Measurements from ENCODE around the gene OR13J1. TPM values are rescaled to one million over a fixed set of nuclear protein-coding genes. Genes with fewer than 3 reads are reported as not detected.
"Not testable (repeated sequence)": the region's sequence is repeated elsewhere in the genome, so short reads cannot be mapped to it uniquely, and the experiment has no call there.

Gene OR13J1, protein sequence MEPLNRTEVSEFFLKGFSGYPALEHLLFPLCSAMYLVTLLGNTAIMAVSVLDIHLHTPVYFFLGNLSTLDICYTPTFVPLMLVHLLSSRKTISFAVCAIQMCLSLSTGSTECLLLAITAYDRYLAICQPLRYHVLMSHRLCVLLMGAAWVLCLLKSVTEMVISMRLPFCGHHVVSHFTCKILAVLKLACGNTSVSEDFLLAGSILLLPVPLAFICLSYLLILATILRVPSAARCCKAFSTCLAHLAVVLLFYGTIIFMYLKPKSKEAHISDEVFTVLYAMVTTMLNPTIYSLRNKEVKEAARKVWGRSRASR
- polyA plus RNA-seq (2013, experiment 1 of 2; ENCODE audit: insufficient read length), result not detected
- polyA plus RNA-seq (2013, experiment 2 of 2; ENCODE audit: insufficient read length), result not detected

DNA sequence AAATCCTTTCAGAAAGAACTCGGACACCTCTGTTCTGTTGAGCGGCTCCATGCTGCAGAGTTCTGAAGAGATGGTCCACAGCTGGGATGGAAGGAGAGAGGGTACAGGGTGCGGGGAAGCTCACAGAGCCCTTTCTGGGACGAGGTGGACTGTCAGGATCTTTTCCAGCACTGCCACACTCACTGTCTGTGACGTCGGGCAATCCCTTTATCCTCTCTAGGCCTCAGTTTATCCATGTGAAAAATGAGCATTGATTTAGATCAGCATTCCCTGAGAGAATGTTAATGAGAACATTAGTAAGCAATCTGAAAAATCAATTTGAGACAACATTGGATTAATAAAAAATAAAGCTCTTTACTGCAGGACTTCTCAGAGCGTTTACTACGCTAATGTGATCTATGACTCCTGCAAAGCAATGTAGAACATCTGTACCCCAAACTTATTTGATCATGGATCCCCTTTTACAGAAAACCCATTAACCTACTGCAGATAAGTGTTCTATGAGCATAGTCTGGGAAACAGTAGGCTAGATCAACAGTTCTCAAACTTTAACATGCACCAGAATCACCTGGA, at the start of gene OR13J1:
Gene OR13J1, minus strand, starts transcription at position 51 of the 573 bp plus-strand sequence. Its CDS starts 0 bp downstream, at position 51.
- no peak for DNase-seq

DNA sequence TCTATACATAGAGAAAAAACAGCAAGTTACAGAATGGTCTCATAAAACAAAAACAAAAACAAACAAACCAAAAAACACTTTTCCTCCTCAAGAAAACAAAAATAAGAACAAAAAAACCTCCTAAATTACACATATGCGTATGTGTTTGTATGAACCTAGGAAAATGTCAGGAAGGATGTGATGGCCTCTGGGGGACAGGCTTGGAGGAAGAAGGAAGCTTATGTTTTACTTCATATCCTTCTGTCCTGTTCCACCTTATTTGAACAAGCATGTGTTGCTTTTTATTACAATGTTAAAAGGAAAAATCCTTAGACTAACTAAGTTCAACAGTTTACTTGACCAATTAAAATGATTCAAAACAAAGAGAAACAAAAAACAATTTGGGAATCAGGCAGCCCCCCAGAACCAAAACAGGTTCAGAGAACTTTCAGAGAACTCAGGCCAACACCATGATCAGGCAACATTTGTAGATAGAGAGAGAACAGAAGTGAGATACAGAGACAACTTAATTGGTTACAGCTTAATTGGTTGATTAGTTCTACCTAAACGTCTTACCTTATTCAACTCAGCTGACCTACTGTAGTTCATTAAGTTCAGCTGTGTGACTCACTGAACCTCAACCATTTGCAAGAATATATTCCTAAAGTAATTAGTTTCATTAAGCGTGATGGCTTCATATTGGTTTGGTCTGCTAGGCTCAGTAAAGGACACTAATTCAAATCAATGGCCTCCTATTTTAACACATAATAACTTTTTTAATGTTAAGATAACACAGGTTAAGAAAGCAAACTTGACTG, 49.2 kb upstream of the OR13J1 start:
- DNase-seq, result no peak

DNA sequence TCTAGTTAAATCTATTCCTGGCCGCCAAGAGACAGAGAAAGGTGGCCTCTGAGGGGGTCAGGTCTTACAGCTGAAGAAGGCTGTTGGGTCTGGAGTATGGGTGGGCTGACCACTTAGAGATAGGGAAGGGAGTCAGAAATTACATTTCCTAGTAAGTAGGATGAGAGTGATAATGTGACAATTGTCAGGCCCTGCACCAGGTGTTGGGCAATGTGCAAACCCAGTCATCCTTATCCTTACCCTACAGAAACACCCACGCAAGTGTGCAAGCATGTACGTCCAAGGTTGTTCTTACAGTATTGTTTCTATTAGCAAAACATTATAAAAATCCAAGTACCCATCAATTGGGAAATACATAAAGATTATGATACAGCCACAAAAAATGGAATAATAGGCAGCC, 48.6 kb upstream of the OR13J1 start:
- no peak for DNase-seq

DNA sequence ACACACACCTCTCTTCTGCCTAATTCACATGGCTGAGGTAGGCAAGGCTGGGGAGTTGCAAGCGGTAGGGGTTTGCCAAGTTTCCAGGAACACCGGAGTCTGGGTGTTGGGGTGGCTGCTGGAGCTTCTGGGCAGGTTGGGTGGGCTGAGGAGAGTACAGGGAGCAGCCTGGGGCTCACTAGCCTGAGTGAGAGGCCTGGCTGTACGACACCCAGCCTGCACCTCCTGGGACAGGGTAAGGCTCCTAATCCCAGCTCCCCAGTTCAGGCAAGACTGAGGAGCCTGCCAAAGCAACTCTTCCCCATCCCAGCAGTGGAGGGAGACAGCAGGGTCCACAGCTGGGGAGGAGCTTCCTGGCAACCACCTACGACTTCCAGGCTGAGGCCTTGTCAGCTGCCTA, 47.1 kb upstream of the OR13J1 start:
- DNase-seq, result no peak

DNA sequence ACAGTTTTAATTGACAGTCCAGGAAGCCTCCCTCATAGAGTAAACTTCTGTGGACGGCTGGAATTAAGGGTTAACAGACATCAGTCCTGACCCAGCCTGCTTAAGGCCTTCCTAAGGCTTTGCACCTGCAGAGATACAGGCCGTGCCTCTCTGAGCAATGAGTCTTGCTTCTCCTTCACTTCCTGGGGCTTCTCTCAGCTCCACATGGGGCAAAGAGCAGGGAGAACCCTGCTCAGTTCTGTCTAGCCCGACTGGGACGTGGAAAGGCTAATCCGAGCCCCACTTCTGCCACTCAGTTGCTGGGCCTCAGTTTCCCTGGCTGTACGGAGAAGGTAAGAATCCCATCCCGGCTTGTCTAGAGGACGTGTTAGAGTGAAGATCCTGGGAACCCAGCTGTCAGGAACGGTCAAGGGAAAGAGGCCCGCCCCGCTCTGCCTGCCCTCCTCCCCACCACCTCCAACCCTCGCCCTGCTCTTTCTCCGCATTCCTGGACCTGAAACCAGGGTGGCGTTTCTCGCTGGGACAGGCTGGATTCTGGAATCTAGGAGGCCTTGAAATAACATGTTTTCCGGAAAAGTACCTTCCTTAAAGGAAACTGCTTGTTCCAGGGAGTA, 45.6 kb upstream of the OR13J1 start:
- DNase-seq, result no peak

DNA sequence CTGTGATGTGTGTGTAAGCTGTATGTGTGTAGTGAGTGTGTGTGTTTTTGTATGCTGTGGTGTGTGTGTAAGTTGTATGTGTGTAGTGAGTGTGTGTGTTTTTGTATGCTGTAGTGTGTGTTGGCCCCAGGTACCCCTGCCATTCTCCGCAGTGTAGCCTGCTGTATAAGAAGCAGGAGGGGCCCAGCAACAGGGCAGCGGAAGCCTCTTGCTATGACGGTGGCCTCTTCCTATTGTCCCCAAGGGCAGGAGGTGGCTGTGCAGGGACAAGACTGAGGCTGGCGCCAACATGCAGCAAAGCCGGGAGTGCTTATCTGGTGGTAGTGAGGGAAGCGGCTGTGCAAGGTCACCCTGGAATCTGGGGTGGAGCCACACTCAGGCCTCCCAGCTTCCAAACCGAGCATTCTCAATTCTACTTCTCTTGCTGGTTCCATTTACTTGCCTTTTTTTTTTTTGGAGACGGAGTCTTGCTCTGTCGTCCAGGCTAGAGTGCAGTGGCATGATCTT, 44.2 kb upstream of the OR13J1 start:
- peak; percentile 61 for DNase-seq

DNA sequence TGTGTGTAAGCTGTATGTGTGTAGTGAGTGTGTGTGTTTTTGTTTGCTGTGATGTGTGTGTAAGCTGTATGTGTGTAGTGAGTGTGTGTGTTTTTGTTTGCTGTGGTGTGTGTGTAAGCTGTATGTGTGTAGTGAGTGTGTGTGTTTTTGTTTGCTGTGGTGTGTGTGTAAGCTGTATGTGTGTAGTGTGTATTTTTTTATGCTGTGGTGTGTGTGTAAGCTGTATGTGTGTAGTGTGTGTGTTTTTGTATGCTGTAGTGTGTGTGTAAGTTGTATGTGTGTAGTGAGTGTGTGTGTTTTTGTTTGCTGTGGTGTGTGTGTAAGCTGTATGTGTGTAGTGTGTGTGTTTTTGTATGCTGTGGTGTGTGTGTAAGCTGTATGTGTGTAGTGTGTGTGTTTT, 43.2 kb upstream of the OR13J1 start:
- not testable (repeated sequence) for DNase-seq

DNA sequence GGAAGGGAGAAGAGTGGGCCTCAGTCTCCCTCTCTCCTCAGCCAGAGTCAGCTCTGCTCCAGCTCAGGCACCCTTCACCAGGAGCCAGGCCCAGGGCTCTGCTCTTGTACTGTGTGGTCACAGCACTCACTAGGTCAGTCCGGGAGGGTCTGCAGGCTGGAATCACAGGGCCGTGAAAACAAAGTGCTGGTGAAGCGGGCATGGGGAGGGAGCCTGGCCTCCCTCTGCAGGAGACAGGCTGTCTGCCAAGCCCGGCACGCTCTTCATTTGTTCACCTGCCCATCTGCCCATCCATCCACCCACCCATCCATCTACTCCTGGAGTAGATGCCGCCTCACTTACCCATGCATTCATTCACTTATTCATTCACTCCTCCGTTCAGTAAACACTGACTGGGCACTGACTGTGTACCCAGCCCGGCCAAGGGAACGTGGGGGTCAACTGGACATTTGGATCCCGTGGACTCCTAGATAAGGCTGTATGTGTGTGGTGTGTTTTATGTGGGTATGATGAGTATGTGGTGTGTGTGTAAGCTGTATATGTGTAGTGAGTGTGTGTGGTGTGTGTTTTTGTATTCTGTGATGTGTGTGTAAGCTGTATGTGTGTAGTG, 42.7 kb upstream of the OR13J1 start:
- DNase-seq, result no peak

DNA sequence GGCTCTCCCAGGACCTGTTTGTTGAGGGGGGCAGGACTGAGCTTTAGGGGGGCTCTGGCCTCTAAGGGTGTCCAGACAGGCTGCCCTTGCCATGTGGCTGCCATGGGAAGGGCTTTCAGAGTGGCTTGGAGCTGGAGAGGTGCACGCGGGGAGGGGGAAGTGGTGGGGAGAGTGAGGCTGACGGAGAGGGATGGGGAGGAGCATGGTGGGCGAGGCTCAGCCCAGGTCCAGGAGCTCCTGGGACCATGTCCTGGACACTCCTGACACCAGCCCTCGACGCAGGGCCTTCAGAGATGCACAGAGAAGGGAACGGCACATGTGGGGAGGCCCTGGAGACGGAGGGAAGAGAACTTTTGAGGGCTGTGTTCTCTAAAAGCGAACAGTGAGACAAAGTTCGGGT, 41.5 kb upstream of the OR13J1 start:
- no peak for DNase-seq

DNA sequence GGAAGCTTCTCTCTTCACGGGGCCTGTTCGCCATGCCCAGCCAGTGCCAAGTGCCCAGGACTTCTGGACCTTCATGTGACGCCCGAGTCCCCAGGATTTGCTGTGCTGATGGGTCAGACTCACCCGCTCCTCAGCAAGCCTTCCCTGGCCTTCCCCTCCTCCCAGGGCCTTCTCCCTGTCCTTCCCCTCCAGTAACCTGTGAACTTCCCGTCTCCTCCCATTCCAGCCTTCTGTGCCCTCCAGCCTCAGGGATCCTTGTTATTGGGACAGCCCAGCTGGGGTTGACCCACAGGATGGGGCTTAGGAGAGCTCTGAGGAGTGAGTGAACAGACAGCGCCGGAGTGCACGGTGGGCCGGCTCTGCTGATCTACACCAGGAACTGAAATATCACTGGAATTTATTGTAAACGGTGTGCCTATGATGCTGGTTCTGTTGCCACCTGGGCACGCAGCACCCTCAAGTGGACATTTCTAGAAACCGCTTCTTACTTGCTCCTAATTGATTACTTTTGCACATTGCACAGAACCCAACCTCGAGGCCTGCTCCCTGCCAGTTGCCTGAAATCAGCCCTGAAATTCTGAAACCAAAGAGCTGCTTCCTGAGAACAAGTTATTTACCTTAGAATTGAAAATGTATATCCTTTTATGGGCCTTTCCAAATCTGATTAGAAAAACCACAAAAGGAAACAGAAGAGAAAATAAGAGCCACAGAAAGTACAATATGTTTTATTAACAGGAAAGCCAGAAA, 40.6 kb upstream of the OR13J1 start:
- DNase-seq, result peak; percentile 59

DNA sequence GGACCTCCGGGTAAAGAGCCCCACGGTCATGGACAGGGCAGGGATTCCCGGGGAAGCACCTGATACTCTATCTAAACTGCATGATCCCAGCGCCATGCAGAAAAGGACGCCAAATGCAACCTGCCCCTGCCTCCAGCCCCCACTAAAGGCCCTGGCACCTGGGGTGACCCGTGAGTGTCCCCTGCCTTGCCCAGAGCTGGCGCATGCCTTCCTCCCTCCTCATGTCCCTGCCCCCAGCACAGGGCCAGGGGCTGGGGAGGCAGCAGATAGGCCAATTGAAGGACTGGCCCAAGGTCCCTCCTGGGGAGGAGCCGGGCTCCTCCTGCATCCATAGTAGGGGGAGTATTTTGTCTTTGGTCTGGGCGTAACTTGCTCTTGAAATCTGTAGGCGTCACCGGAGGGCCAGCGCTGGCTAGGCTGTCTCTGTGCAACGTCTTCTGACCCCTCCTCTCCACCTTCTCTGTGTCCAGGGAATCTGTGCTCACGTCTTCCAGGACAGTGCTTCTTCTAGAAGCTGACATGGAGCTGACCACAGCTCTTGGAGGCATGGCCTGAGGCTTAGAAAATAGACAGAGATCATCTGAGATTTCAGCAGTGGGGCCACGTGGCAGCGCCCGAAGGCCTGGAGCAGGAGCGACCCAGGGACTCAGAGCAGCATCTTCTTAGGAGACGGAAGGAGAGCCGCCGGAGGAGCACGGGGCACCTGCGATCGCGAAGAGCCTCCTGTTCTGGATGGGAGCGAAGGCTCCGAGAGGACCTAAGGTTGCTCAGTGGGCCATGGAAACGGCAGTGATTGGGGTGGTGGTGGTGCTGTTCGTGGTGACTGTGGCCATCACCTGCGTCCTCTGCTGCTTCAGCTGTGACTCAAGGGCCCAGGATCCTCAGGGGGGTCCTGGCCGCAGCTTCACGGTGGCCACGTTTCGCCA, 39.7 kb upstream of the OR13J1 start:
- DNase-seq, result no peak

DNA sequence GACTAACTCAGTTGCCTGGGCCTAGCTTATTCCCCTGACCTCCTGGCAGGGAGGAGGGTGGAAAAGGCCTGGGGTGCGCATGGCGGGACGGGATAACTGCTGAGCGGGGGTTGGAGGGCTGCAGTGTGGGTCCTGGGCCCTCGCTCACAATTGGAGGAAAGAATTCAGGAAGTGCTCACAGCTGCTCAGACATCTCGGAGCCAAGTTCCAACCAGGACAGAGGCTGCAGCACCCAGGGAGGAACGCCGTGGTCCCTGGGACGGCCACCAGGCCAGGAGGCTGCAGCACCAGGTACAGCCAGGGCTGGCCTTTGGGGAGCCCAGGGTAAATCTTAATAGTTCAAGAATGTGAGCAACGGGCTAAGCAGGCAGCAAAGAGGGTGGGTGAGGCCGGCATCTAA, 39.1 kb upstream of the OR13J1 start, which contains the start of gene SPAAR:
Gene SPAAR, plus strand, starts transcription at position 217 of the 400 bp plus-strand sequence. CDS start 974 bp downstream, outside the sequence.
- no peak for DNase-seq

DNA sequence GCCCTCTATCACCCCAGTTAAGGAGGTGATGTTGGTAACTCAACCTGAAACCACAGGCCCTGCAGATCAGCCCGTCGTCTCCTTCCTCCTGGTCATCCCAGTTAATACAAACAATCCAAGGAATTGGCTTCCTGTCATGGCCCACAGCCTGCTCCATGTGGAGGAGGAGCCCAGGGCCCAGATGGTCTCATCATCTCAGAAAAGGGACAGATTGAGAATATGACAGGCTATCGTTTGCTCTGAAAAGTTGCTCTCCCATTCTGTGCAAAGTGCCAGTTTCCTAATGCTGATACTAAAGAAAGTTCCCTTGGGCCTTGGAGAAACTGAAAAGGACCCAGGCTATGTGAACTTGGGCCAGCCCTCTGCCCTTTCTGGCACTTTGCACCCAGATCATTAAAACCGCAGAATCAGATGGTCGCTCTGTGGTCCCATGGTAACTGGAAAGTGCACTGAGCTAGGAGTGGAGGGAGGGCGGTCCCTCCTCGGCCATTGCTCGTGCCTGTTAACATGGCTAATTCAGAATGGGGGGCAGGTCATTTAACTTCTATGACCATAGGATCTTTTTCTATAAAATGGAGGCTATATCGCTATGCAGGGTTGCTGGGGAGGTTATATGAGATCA, 38.4 kb upstream of the OR13J1 start:
- peak; percentile 69 for DNase-seq

DNA sequence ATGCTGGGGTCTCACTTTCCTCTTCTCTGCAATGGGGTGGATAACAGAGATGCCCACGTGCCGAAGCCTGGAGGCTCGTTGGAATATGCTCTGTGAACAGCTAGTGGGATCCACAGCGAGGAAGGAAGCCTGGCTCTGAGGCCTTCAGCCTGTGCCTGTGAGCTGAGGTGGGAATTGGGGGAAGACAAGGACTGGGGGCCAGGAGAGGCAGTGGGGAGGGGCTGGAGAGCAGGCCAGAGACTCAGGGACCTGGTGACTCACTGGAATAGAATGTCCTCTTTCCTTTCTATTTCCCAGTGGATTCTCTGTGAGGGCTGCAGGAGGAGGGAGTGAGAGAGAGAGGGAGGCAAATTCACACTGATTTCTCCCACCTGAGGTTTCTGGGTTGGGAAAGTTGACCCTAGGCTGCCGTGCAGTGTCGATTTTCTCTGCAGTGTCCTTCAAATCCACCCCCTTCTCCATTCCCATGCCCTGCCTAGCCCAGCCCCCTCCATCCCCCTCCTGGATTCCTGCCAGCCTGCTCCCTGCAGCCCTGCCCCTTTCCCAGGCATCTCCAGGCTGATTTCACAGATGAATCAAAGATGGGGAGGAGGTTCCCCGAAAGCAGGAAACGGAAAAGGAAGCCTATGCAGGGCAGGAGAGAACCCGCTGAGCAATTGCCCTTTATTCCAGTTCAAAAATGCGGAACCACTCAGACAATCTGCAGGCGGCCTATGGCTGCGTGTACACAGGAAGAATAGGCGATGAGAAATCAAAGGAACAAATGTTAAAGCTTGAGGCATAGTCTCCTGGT, 37.7 kb upstream of the OR13J1 start:
- DNase-seq, result peak; percentile 98

DNA sequence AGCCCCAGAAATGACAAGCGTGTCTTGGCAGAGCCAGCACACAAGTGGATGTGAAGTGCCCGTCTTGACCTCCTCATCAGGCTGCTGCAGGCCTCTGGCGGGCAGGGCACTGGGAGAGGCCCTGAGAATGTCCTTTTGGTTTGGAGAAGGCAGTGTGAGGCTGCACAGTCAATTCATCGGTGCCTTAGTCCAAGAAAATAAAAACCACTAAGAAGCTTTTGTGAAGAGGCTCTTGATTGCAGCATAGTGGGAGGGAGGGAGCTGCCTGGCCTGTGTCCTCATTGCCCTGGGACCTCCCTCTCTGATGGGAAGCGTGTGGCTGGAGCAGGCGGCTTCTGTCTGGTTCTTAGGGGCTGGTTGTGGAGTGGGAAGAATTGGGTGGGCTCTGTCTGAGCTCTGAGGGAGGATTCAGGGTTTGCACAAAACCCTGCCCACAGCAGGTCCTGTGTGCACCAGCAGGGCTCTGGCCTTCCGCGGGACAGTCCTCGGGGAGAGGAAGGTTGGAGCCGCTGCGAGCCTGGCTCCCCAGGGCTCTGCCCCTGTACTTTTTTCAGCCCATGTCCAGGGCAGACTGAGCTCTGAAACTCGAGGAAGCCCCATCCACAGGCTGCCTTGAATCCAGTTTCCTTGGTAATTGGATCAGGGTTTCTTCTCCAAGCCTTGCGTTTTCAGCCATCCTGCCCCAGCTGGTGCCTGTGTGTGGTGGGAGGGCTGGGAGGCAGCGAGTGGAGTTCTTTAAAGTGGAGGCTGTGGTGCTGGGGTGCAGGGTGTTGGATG, 36.9 kb upstream of the OR13J1 start:
- DNase-seq, result peak; percentile 85

DNA sequence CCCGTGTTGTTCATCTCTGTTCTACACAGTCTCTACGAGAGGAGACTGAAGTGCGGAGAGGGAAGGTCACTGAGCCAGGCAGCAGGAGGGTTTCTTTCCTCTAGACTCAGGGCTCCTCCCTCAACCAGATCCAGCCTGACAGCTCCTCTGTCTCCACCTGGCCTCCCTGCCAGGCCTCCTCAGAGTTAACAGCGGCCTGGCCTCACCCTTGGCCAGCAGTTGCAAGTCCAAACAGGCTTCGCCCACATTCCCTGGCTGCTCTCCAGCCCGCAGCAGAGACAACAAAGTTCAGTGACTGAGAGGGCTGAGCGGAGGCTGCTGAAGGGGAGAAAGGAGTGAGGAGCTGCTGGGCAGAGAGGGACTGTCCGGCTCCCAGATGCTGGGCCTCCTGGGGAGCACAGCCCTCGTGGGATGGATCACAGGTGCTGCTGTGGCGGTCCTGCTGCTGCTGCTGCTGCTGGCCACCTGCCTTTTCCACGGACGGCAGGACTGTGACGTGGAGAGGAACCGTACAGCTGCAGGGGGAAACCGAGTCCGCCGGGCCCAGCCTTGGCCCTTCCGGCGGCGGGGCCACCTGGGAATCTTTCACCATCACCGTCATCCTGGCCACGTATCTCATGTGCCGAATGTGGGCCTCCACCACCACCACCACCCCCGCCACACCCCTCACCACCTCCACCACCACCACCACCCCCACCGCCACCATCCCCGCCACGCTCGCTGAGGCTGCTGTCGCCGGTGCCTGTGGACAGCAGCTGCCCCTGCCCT, 35.9 kb upstream of the OR13J1 start, which contains the start of gene HRCT1:
Gene HRCT1, plus strand, starts transcription at position 291 of the 768 bp plus-strand sequence. Its CDS starts 86 bp downstream, at position 377.
- peak; percentile 97 for DNase-seq

Measured in fibroblast of skin of back (primary cell).